ENCODE results near the gene RFFL.
"Not testable (repeated sequence)": the region's sequence is repeated elsewhere in the genome, so short reads cannot be mapped to it uniquely, and the experiment has no call there.

Gene RFFL
- 22.0 to 67.9 (median 36.2) reads per million in 17 experiments for total RNA-seq

- peak; percentile 94 to 98 (median 96) for DNase-seq
Observed at GRCh38 chr17:35063514-35064223, at the start of gene RFFL. RFFL (minus strand) TSS chr17:35063707; CDS start chr17:35026553, 37,154 bp downstream.

GRCh38 chr17:35110791-35111190 is 47.3 kb upstream of the RFFL start:
- DNase-seq: not testable (repeated sequence)

- no peak for DNase-seq
Observed at GRCh38 chr17:35104844-35105450, 41.4 kb upstream of the RFFL start.

GRCh38 chr17:35103271-35103670 is 39.8 kb upstream of the RFFL start:
- DNase-seq: no peak

GRCh38 chr17:35101725-35102124 is 38.2 kb upstream of the RFFL start:
- no peak for DNase-seq

GRCh38 chr17:35101036-35101435 is 37.5 kb upstream of the RFFL start:
- DNase-seq: no peak

- DNase-seq: no peak
Observed at GRCh38 chr17:35099908-35100307, 36.4 kb upstream of the RFFL start.

- no peak for DNase-seq
Observed at GRCh38 chr17:35097776-35098175, 34.3 kb upstream of the RFFL start.

GRCh38 chr17:35095741-35096140 is 32.2 kb upstream of the RFFL start:
- DNase-seq: no peak

- DNase-seq: peak; percentile 33 to 63 (median 44)
Observed at GRCh38 chr17:35094902-35095301, 31.4 kb upstream of the RFFL start.

- not testable (repeated sequence) for DNase-seq
Observed at GRCh38 chr17:35090707-35091106, 27.2 kb upstream of the RFFL start.

- DNase-seq: peak; percentile 63 to 78 (median 74)
Observed at GRCh38 chr17:35089586-35090296, 26.2 kb upstream of the RFFL start.

- peak; percentile 92 to 98 (median 96) for DNase-seq
Observed at GRCh38 chr17:35088881-35089585, 25.5 kb upstream of the RFFL start.

GRCh38 chr17:35088356-35088880 is 24.9 kb upstream of the RFFL start:
- DNase-seq: peak; percentile 58 to 77 (median 72)

GRCh38 chr17:35087731-35088355 is 24.3 kb upstream of the RFFL start:
- peak; percentile 64 to 78 (median 70) for DNase-seq

GRCh38 chr17:35086931-35087573 is 23.5 kb upstream of the RFFL start:
- peak in 2 of 4 experiments; percentile 11 to 15 for DNase-seq

GRCh38 chr17:35086164-35086563 is 22.7 kb upstream of the RFFL start:
- DNase-seq: no peak

GRCh38 chr17:35084987-35085386 is 21.5 kb upstream of the RFFL start:
- no peak for DNase-seq

- no peak for DNase-seq
Observed at GRCh38 chr17:35083071-35083470, 19.6 kb upstream of the RFFL start.

- DNase-seq: no peak
Observed at GRCh38 chr17:35082073-35082657, 18.7 kb upstream of the RFFL start.

- no peak for DNase-seq
Observed at GRCh38 chr17:35081638-35082037, 18.1 kb upstream of the RFFL start.
